Keratinocyte (primary cell): ENCODE measurements around the gene DSCAM.

Experiments
- EZH2 ChIP-seq: IDR thresholded peaks from one replicate; pipeline ENCODE4 v1.6.1; 2012; ENCODE audit warnings: inconsistent platforms, mild to moderate bottlenecking, low read length, moderate library complexity
- TF ChIP-seq, protein P1 (sequence below), 3 experiments: IDR thresholded peaks in 1 of 3; conservative IDR thresholded peaks in 1 of 3; optimal IDR thresholded peaks in 1 of 3; 2 replicates in 2 of 3; 3 replicates in 1 of 3; pipeline versions ENCODE3 to v1.5.1; 2011; ENCODE audit warnings: low read length in 3 of 3, mild to moderate bottlenecking in 3 of 3, moderate library complexity in 2 of 3, control low read depth in 1 of 3, inconsistent platforms in 1 of 3; ENCODE audit not compliant: insufficient read depth in 2 of 3; ENCODE audit errors: extremely low read depth in 1 of 3

DNA sequence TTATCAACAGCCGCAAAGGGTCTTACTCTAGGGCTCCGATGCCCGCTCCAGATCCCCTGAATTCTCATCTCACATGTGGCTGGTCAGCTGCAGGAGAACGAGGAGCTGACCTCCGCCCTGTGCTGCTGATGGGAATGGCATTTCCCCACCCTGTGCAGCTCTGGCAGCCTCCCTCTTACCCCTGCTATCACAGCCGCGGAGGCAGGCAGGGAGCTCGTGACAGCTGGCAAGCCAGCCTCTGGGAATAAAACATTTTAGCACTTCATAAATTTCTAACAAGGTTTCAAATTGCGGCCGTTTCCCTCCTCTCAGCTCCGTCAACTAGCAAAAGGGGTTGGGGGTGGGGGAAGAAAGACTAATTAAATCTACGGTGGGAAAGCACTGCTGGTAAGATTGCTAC, 81.1 kb downstream of the DSCAM start:
- no peak for TF ChIP-seq EZH2
- TF ChIP-seq, protein P1, sequence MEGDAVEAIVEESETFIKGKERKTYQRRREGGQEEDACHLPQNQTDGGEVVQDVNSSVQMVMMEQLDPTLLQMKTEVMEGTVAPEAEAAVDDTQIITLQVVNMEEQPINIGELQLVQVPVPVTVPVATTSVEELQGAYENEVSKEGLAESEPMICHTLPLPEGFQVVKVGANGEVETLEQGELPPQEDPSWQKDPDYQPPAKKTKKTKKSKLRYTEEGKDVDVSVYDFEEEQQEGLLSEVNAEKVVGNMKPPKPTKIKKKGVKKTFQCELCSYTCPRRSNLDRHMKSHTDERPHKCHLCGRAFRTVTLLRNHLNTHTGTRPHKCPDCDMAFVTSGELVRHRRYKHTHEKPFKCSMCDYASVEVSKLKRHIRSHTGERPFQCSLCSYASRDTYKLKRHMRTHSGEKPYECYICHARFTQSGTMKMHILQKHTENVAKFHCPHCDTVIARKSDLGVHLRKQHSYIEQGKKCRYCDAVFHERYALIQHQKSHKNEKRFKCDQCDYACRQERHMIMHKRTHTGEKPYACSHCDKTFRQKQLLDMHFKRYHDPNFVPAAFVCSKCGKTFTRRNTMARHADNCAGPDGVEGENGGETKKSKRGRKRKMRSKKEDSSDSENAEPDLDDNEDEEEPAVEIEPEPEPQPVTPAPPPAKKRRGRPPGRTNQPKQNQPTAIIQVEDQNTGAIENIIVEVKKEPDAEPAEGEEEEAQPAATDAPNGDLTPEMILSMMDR (optimal IDR thresholded peaks at IDR 0.05 in 1 of 3, IDR thresholded peaks at IDR 0.05 in 1 of 3, conservative IDR thresholded peaks at IDR 0.05 in 1 of 3; ENCODE audit: extremely low read depth in 1 of 3, insufficient read depth in 2 of 3, low read length in 3 of 3): no peak
